SK-N-SH (cell line): ENCODE data around the gene TTC36. TPM values are rescaled to one million over a fixed set of nuclear protein-coding genes. Genes with fewer than 3 reads are reported as not detected.

ENCODE experiments used
- CTCF ChIA-PET: fragments of 300-600, 350-600 bp; formaldehyde crosslinking; extraction: SDS; loops from one replicate; lab custom pipeline; 2021; lab: Yijun Ruan, JAX
- POLR2A ChIA-PET: fragments of 350-600 bp; sonication (Branson Sonifier 250); formaldehyde crosslinking; extraction: SDS; loops from one replicate; lab custom pipeline; 2020; ENCODE audit warnings: antibody characterized with exemption, inconsistent platforms; lab: Yijun Ruan, JAX
- DNase-seq: peaks from one replicate; pipeline ENCODE4 v3.0.0; 2012
- H2AFZ ChIP-seq: fragments of 200-600 bp; sonication (generic); 2 replicates; pipeline ENCODE4 v1.8.1; 2016; ENCODE audit warnings: antibody characterized with exemption, mild to moderate bottlenecking, low read depth
- H3F3A ChIP-seq: fragments of 200-600 bp; sonication (generic); replicated peaks from 2 replicates; pipeline ENCODE3; 2016; ENCODE audit warnings: antibody characterized with exemption, mild to moderate bottlenecking; ENCODE audit not compliant: insufficient read depth
- H3K27ac ChIP-seq, 2 experiments: fragments of 200-500 bp in 1 of 2; fragments of 200-600 bp in 1 of 2; sonication (Bioruptor generic) in 1 of 2; sonication (generic), shearing (Covaris generic) in 1 of 2; 2 replicates each; pipeline versions ENCODE4 v1.5.1 to v1.6.1; 2014 to 2016; ENCODE audit warnings: low read depth in 2 of 2, inconsistent platforms in 1 of 2, low read length in 1 of 2, mild to moderate bottlenecking in 1 of 2, mixed read lengths in 1 of 2
- H3K27me3 ChIP-seq: fragments of 200-600 bp; sonication (generic), shearing (Covaris generic); 2 replicates; pipeline ENCODE4 v1.6.1; 2016; ENCODE audit warnings: mixed run types; ENCODE audit not compliant: insufficient read depth
- H3K36me3 ChIP-seq, 2 experiments: fragments of 200-500 bp in 1 of 2; fragments of 200-600 bp in 1 of 2; sonication (Bioruptor generic) in 1 of 2; sonication (generic) in 1 of 2; replicated peaks in 1 of 2; 2 replicates each; pipeline versions ENCODE3 to v1.5.1; 2014 to 2016; ENCODE audit warnings: low read length in 1 of 2, mild to moderate bottlenecking in 1 of 2; ENCODE audit not compliant: insufficient read depth in 2 of 2, control insufficient read depth in 1 of 2
- H3K4me1 ChIP-seq, 2 experiments: fragments of 200-500 bp in 1 of 2; fragments of 200-600 bp in 1 of 2; sonication (Bioruptor generic) in 1 of 2; sonication (generic), shearing (Covaris generic) in 1 of 2; 2 replicates each; pipeline versions ENCODE4 v1.5.1 to v1.6.1; 2014 to 2016; ENCODE audit warnings: low read depth in 1 of 2, low read length in 1 of 2, mixed run types in 1 of 2; ENCODE audit not compliant: insufficient read depth in 2 of 2, control insufficient read depth in 1 of 2
- H3K4me2 ChIP-seq: fragments of 200-600 bp; sonication (generic), shearing (Covaris generic); 2 replicates; pipeline ENCODE4 v1.6.1; 2017; ENCODE audit warnings: mixed run types
- H3K4me3 ChIP-seq, 2 experiments: fragments of 200-500 bp in 1 of 2; fragments of 200-600 bp in 1 of 2; sonication (Bioruptor generic) in 1 of 2; sonication (generic), shearing (Covaris generic) in 1 of 2; 2 replicates each; pipeline versions ENCODE4 v1.5.1 to v1.8.1; 2014 to 2016; ENCODE audit warnings: low read depth in 2 of 2, inconsistent platforms in 1 of 2, low read length in 1 of 2, mild to moderate bottlenecking in 1 of 2, mixed read lengths in 1 of 2, moderate library complexity in 1 of 2
- H3K79me2 ChIP-seq: fragments of 200-600 bp; sonication (generic); 2 replicates; pipeline ENCODE4 v1.8.1; 2017; ENCODE audit warnings: mild to moderate bottlenecking; ENCODE audit not compliant: insufficient read depth
- H3K9ac ChIP-seq: fragments of 200-600 bp; sonication (generic); 2 replicates; pipeline ENCODE4 v1.6.1; 2017; ENCODE audit warnings: mixed run types
- H3K9me2 ChIP-seq: fragments of 200-600 bp; sonication (generic); 2 replicates; pipeline ENCODE4 v1.6.1; 2017; ENCODE audit warnings: mixed run types
- H3K9me3 ChIP-seq: fragments of 200-600 bp; sonication (generic); 2 replicates; pipeline ENCODE4 v1.6.1; 2017; ENCODE audit warnings: mixed run types, mild to moderate bottlenecking, moderate library complexity
- H4K20me1 ChIP-seq: fragments of 200-600 bp; sonication (generic); 2 replicates; pipeline ENCODE4 v1.6.1; 2017; ENCODE audit warnings: mild to moderate bottlenecking, mixed run types; ENCODE audit not compliant: insufficient read depth
- CHD2 ChIP-seq: fragments of 150-350 bp; IDR thresholded peaks from 2 replicates; pipeline ENCODE4 v1.6.1; 2018; ENCODE audit warnings: low read length; ENCODE audit not compliant: partially characterized antibody
- ELF1 ChIP-seq: IDR thresholded peaks from 2 replicates; pipeline ENCODE4 v1.4.0; 2012
- EZH2phosphoT487 ChIP-seq: fragments of 200-600 bp; sonication (generic); IDR thresholded peaks from 2 replicates; pipeline ENCODE4 v1.6.1; 2017; ENCODE audit warnings: low read depth, mixed run types, mild to moderate bottlenecking, antibody characterized with exemption, moderate library complexity, borderline replicate concordance
- FOSL2 ChIP-seq: IDR thresholded peaks from 2 replicates; pipeline ENCODE4 v1.4.0; 2012; ENCODE audit warnings: low read depth, mild to moderate bottlenecking, moderate library complexity, borderline replicate concordance
- FOXJ3 ChIP-seq: sonication (generic); formaldehyde crosslinking; IDR thresholded peaks from 2 replicates; pipeline ENCODE4 v1.5.1; 2020; ENCODE audit warnings: mild to moderate bottlenecking, missing genetic modification reagents
- FOXM1 ChIP-seq: IDR thresholded peaks from 2 replicates; pipeline ENCODE4 v1.4.0; 2012; ENCODE audit warnings: low read depth, mild to moderate bottlenecking
- MEF2A ChIP-seq: IDR thresholded peaks from 2 replicates; pipeline ENCODE4 v1.4.0; 2012; ENCODE audit warnings: low read depth, borderline replicate concordance
- RAD21 ChIP-seq: IDR thresholded peaks from 2 replicates; pipeline ENCODE4 v1.6.1; 2012; ENCODE audit warnings: mild to moderate bottlenecking, low read length
- RCOR1 ChIP-seq: fragments of 150-350 bp; IDR thresholded peaks from 2 replicates; pipeline ENCODE4 v1.6.1; 2017; ENCODE audit warnings: antibody characterized with exemption, low read length
- RFX5 ChIP-seq: IDR thresholded peaks from 2 replicates; pipeline ENCODE4 v1.6.1; 2012; ENCODE audit warnings: mild to moderate bottlenecking, improper control_type of control experiment, low read length
- SIN3A ChIP-seq: IDR thresholded peaks from 2 replicates; pipeline ENCODE4 v1.6.1; 2012; ENCODE audit warnings: low read depth, mild to moderate bottlenecking, low read length, moderate library complexity, borderline replicate concordance
- SMC3 ChIP-seq: IDR thresholded peaks from 2 replicates; pipeline ENCODE4 v1.6.1; 2012; ENCODE audit warnings: low read depth, low read length, improper control_type of control experiment
- YY1 ChIP-seq: IDR thresholded peaks from 2 replicates; pipeline ENCODE4 v1.4.0; 2012; ENCODE audit warnings: low read depth, mild to moderate bottlenecking
- WGBS: methylation state at CpG from one replicate; pipeline ENCODE4 v1.1.6; 2017; ENCODE audit warnings: low lambda C conversion rate; 5-methylcytosine and 5-hydroxymethylcytosine counted together
- polyA plus RNA-seq, 3 experiments: library from polyadenylated mRNA; depleted of rRNA; stranded (reverse); fragments of >200 nt; gene quantifications; 2 replicates each; pipeline ENCODE4 v1.2.3, GENCODE V29; 2012
- TF ChIP-seq, protein P1 (sequence below): IDR thresholded peaks from 2 replicates; pipeline ENCODE4 v1.4.0; 2012; ENCODE audit warnings: low read depth, borderline replicate concordance
- TF ChIP-seq, protein P2 (sequence below): IDR thresholded peaks from 2 replicates; pipeline ENCODE4 v1.4.0; 2012; ENCODE audit warnings: low read depth
- TF ChIP-seq, protein P3 (sequence below): IDR thresholded peaks from 2 replicates; pipeline ENCODE4; 2012
- TF ChIP-seq, protein P4 (sequence below): fragments of 200-600 bp; sonication (generic); IDR thresholded peaks from 2 replicates; pipeline ENCODE4 v1.6.1; 2017; ENCODE audit warnings: antibody characterized with exemption, mild to moderate bottlenecking, moderate library complexity

The TTC36 gene
- polyA plus RNA-seq, 1 of the 3 experiments (the other 2 are of a cell fraction) = 0.18 TPM

DNA sequence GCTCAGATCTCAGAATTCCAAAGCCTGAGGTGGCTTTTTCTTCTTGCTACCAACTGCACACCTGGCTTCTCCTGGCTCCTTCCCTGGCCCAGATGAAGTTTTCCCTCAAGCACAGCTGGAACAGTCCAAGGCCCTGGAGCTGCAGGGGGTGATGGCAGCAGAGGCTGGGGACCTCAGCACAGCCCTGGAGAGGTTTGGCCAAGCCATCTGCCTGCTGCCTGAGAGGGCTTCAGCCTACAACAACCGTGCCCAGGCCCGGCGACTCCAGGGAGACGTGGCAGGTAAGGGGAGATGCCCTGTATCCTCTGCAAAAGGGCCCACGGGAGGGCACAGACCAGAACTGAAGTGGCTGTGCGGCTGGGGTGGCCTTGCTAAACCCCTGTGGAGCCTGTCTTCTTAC is 1.2 kb downstream of the TTC36 start:
- peaks cover 20 to 43% of the 10 kb centered on the region in 2 experiments for H3K36me3 ChIP-seq
- no peak for DNase-seq
- H3K27ac ChIP-seq = no peak overlapping the region
- H3K4me1 ChIP-seq = peaks cover 4 to 18% of the 10 kb centered on the region in 2 experiments; a peak in 3 of 4 replicates
- no peaks in the 10 kb centered on the region for H3K9me3 ChIP-seq
- no peaks in the 10 kb centered on the region for H4K20me1 ChIP-seq
- H3F3A ChIP-seq = peaks cover 17% of the 10 kb centered on the region
- no peak overlapping the region for H3K9ac ChIP-seq
- no peak overlapping the region for H3K4me2 ChIP-seq
- CTCF ChIA-PET = interaction anchor here (0.8 to 1.5 kb wide), 2 partner anchors 20 to 357 kb away, joined by 3 to 4 read pairs; no protein-coding TSS in a partner anchor
- no peaks in the 10 kb centered on the region for H3K9me2 ChIP-seq
- H3K79me2 ChIP-seq = no peaks in the 10 kb centered on the region; the same call in 1 of the 2 replicates
- H3K27me3 ChIP-seq = no peaks in the 10 kb centered on the region
- H2AFZ ChIP-seq = no peak overlapping the region
- TF ChIP-seq SIN3A (no peak), CHD2 (no peak), RCOR1 (no peak), RAD21 (no peak), FOXJ3 (CRISPR knock-in tag) (no peak), FOXM1 (no peak), EZH2phosphoT487 (no peak), MEF2A (no peak), SMC3 (no peak), FOSL2 (no peak), ELF1 (no peak), RFX5 (no peak), YY1 (no peak)
- TF ChIP-seq, protein P1, sequence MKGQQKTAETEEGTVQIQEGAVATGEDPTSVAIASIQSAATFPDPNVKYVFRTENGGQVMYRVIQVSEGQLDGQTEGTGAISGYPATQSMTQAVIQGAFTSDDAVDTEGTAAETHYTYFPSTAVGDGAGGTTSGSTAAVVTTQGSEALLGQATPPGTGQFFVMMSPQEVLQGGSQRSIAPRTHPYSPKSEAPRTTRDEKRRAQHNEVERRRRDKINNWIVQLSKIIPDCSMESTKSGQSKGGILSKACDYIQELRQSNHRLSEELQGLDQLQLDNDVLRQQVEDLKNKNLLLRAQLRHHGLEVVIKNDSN = no peak
- TF ChIP-seq, protein P2, sequence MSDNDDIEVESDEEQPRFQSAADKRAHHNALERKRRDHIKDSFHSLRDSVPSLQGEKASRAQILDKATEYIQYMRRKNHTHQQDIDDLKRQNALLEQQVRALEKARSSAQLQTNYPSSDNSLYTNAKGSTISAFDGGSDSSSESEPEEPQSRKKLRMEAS = no peak
- TF ChIP-seq, protein P3, sequence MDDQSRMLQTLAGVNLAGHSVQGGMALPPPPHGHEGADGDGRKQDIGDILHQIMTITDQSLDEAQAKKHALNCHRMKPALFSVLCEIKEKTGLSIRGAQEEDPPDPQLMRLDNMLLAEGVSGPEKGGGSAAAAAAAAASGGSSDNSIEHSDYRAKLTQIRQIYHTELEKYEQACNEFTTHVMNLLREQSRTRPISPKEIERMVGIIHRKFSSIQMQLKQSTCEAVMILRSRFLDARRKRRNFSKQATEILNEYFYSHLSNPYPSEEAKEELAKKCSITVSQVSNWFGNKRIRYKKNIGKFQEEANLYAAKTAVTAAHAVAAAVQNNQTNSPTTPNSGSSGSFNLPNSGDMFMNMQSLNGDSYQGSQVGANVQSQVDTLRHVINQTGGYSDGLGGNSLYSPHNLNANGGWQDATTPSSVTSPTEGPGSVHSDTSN = no peak
- TF ChIP-seq, protein P4, sequence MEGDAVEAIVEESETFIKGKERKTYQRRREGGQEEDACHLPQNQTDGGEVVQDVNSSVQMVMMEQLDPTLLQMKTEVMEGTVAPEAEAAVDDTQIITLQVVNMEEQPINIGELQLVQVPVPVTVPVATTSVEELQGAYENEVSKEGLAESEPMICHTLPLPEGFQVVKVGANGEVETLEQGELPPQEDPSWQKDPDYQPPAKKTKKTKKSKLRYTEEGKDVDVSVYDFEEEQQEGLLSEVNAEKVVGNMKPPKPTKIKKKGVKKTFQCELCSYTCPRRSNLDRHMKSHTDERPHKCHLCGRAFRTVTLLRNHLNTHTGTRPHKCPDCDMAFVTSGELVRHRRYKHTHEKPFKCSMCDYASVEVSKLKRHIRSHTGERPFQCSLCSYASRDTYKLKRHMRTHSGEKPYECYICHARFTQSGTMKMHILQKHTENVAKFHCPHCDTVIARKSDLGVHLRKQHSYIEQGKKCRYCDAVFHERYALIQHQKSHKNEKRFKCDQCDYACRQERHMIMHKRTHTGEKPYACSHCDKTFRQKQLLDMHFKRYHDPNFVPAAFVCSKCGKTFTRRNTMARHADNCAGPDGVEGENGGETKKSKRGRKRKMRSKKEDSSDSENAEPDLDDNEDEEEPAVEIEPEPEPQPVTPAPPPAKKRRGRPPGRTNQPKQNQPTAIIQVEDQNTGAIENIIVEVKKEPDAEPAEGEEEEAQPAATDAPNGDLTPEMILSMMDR = no peak
- WGBS = 81% methylated on average over 6 of the region's 6 CpGs
- H3K4me3 ChIP-seq = no peak overlapping the region
- POLR2A ChIA-PET = no interaction called here
